HEK293 (cell line): ENCODE measurements around the gene TMEFF1.

Experiments used
- CTCF ChIA-PET: fragments of 350-600 bp; formaldehyde crosslinking; extraction: SDS; loops from one replicate; lab custom pipeline; 2021; ENCODE audit warnings: antibody characterized with exemption; lab: Yijun Ruan, JAX
- POLR2A ChIA-PET: fragments of 300-600 bp; formaldehyde crosslinking; extraction: SDS; loops from one replicate; lab custom pipeline; 2020; ENCODE audit warnings: antibody characterized with exemption, inconsistent platforms; lab: Yijun Ruan, JAX
- H3K27ac ChIP-seq: fragments of 200-500 bp; sonication (Bioruptor generic); 2 replicates; pipeline ENCODE4 v1.5.1; 2014; ENCODE audit warnings: low read depth, low read length, control low read depth, inconsistent platforms; ENCODE audit errors: extremely low read depth
- H3K36me3 ChIP-seq, 2 experiments: fragments of 200-500 bp in 1 of 2; sonication (Bioruptor generic) in 1 of 2; 1 replicate in 1 of 2; 2 replicates in 1 of 2; pipeline ENCODE4 v1.5.1; 2014 to 2017; ENCODE audit warnings: inconsistent platforms in 2 of 2, low read length in 2 of 2; ENCODE audit not compliant: control insufficient read depth in 2 of 2, insufficient read depth in 1 of 2
- H3K4me1 ChIP-seq: fragments of 200-500 bp; sonication (Bioruptor generic); 2 replicates; pipeline ENCODE4 v1.5.1; 2014; ENCODE audit warnings: mild to moderate bottlenecking, low read length, inconsistent platforms; ENCODE audit not compliant: control insufficient read depth, insufficient read depth
- H3K4me3 ChIP-seq: 2 replicates; pipeline ENCODE4 v1.5.1; 2011; ENCODE audit warnings: low read depth, mild to moderate bottlenecking, control low read depth, low read length, moderate library complexity
- H3K9me3 ChIP-seq: fragments of 200-500 bp; sonication (Bioruptor generic); 2 replicates; pipeline ENCODE4 v1.5.1; 2014; ENCODE audit warnings: low read depth, low read length, inconsistent platforms; ENCODE audit not compliant: control insufficient read depth, insufficient read depth
- EGR2 ChIP-seq: fragments of 450-650 bp; formaldehyde crosslinking; IDR thresholded peaks from 2 replicates; pipeline ENCODE4 v1.5.1; 2016; ENCODE audit warnings: low read depth, missing biosample characterization, missing genetic modification characterization
- IKZF3 ChIP-seq: fragments of 450-650 bp; IDR thresholded peaks from 2 replicates; pipeline ENCODE4 v1.5.0; 2018; ENCODE audit warnings: missing biosample characterization, mild to moderate bottlenecking, missing genetic modification characterization, moderate library complexity
- REPIN1 ChIP-seq: fragments of 450-650 bp; formaldehyde crosslinking; IDR thresholded peaks from 2 replicates; pipeline ENCODE4 v1.5.1; 2017; ENCODE audit warnings: missing biosample characterization, missing genetic modification characterization, low read depth
- ZBTB49 ChIP-seq: fragments of 450-650 bp; formaldehyde crosslinking; IDR thresholded peaks from 2 replicates; pipeline ENCODE4 v1.5.1; 2016; ENCODE audit warnings: missing biosample characterization, missing genetic modification characterization, low read depth
- ZFHX2 ChIP-seq: fragments of 450-650 bp; formaldehyde crosslinking; conservative IDR thresholded peaks from 2 replicates; pipeline ENCODE4 v1.5.1; 2016; ENCODE audit warnings: missing biosample characterization, missing genetic modification characterization
- ZFP41 ChIP-seq: fragments of 450-650 bp; formaldehyde crosslinking; IDR thresholded peaks from 2 replicates; pipeline ENCODE4 v1.5.1; 2016; ENCODE audit warnings: missing biosample characterization, missing genetic modification characterization, borderline replicate concordance
- ZNF174 ChIP-seq: fragments of 450-650 bp; formaldehyde crosslinking; IDR thresholded peaks from 2 replicates; pipeline ENCODE4 v1.5.0; 2017; ENCODE audit warnings: missing biosample characterization, mild to moderate bottlenecking, missing genetic modification characterization
- ZNF202 ChIP-seq: fragments of 450-650 bp; formaldehyde crosslinking; IDR thresholded peaks from 2 replicates; pipeline ENCODE4 v1.5.1; 2016; ENCODE audit warnings: missing biosample characterization, missing genetic modification characterization, borderline replicate concordance
- ZNF221 ChIP-seq: fragments of 450-650 bp; formaldehyde crosslinking; IDR thresholded peaks from 2 replicates; pipeline ENCODE4 v1.5.1; 2017; ENCODE audit warnings: missing biosample characterization, missing genetic modification characterization, borderline replicate concordance
- ZNF24 ChIP-seq: fragments of 450-650 bp; formaldehyde crosslinking; IDR thresholded peaks from 2 replicates; pipeline ENCODE4 v1.5.1; 2016; ENCODE audit warnings: missing biosample characterization, missing genetic modification characterization
- ZNF341 ChIP-seq: fragments of 450-650 bp; formaldehyde crosslinking; IDR thresholded peaks from 2 replicates; pipeline ENCODE4; 2016; ENCODE audit warnings: low read depth, missing biosample characterization, missing genetic modification characterization
- ZNF350 ChIP-seq: fragments of 450-650 bp; formaldehyde crosslinking; IDR thresholded peaks from 2 replicates; pipeline ENCODE4 v1.5.0; 2017; ENCODE audit warnings: missing biosample characterization, mild to moderate bottlenecking, missing genetic modification characterization
- ZNF366 ChIP-seq: fragments of 450-650 bp; formaldehyde crosslinking; conservative IDR thresholded peaks from 2 replicates; pipeline ENCODE4 v1.5.1; 2016; ENCODE audit warnings: missing biosample characterization, missing genetic modification characterization
- ZNF510 ChIP-seq: fragments of 450-650 bp; formaldehyde crosslinking; IDR thresholded peaks from 2 replicates; pipeline ENCODE4 v1.5.1; 2018; ENCODE audit warnings: mild to moderate bottlenecking, missing genetic modification characterization, missing biosample characterization; ENCODE audit not compliant: insufficient replicate concordance
- ZNF530 ChIP-seq: fragments of 450-650 bp; formaldehyde crosslinking; IDR thresholded peaks from 2 replicates; pipeline ENCODE4 v1.5.1; 2016; ENCODE audit warnings: low read depth, missing biosample characterization, missing genetic modification characterization
- ZNF600 ChIP-seq: fragments of 450-650 bp; formaldehyde crosslinking; IDR thresholded peaks from 2 replicates; pipeline ENCODE4 v1.5.1; 2016; ENCODE audit warnings: missing biosample characterization, missing genetic modification characterization
- ZNF677 ChIP-seq: fragments of 450-650 bp; IDR thresholded peaks from 2 replicates; pipeline ENCODE4 v1.5.0; 2018; ENCODE audit warnings: missing biosample characterization, mild to moderate bottlenecking, missing genetic modification characterization, moderate library complexity
- ZNF707 ChIP-seq: fragments of 450-650 bp; formaldehyde crosslinking; IDR thresholded peaks from 2 replicates; pipeline ENCODE4 v1.5.1; 2016; ENCODE audit warnings: missing biosample characterization, missing genetic modification characterization
- ZNF785 ChIP-seq: fragments of 450-650 bp; formaldehyde crosslinking; IDR thresholded peaks from 2 replicates; pipeline ENCODE4 v1.5.1; 2016; ENCODE audit warnings: missing biosample characterization, missing genetic modification characterization
- ZNF792 ChIP-seq: fragments of 450-650 bp; formaldehyde crosslinking; IDR thresholded peaks from 2 replicates; pipeline ENCODE4 v1.5.1; 2016; ENCODE audit warnings: missing biosample characterization, missing genetic modification characterization
- TF ChIP-seq, protein P1 (sequence below): fragments of 450-650 bp; formaldehyde crosslinking; IDR thresholded peaks from 2 replicates; pipeline ENCODE4 v1.5.1; 2017; ENCODE audit warnings: missing biosample characterization, mild to moderate bottlenecking, missing genetic modification characterization, moderate library complexity
- TF ChIP-seq, protein P2 (sequence below): fragments of 450-650 bp; formaldehyde crosslinking; IDR thresholded peaks from 2 replicates; pipeline ENCODE4 v1.5.0; 2017; ENCODE audit warnings: missing biosample characterization, missing genetic modification characterization, borderline replicate concordance

Gene TMEFF1

GRCh38 chr9:100567856-100568255 lies 94.9 kb downstream of the TMEFF1 start:
- CTCF ChIA-PET: no interaction called here
- no peaks in the 10 kb centered on the region for H3K9me3 ChIP-seq
- no peak overlapping the region for H3K27ac ChIP-seq
- no peaks in the 10 kb centered on the region for H3K4me1 ChIP-seq
- H3K36me3 ChIP-seq: peaks cover 0 to 19% of the 10 kb centered on the region in 2 experiments; a peak in 1 of 3 replicates
- POLR2A ChIA-PET: no interaction called here
- H3K4me3 ChIP-seq: no peak overlapping the region
- TF ChIP-seq ZFHX2 (tag by site-specific recombination) (peak; percentile 44), EGR2 (peak; percentile 46; the same call in 1 of the 2 replicates), ZNF366 (tag by site-specific recombination) (no peak)

- H3K27ac ChIP-seq: no peak overlapping the region
- no peak for TF ChIP-seq ZNF24 (tag by site-specific recombination)
- TF ChIP-seq, protein P1, sequence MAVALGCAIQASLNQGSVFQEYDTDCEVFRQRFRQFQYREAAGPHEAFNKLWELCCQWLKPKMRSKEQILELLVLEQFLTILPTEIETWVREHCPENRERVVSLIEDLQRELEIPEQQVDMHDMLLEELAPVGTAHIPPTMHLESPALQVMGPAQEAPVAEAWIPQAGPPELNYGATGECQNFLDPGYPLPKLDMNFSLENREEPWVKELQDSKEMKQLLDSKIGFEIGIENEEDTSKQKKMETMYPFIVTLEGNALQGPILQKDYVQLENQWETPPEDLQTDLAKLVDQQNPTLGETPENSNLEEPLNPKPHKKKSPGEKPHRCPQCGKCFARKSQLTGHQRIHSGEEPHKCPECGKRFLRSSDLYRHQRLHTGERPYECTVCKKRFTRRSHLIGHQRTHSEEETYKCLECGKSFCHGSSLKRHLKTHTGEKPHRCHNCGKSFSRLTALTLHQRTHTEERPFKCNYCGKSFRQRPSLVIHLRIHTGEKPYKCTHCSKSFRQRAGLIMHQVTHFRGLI (tag by site-specific recombination): no peak
- no peak for TF ChIP-seq ZNF677
- TF ChIP-seq ZNF174 (tag by site-specific recombination): no peak
- TF ChIP-seq ZNF600: no peak
- TF ChIP-seq ZNF341 (tag by site-specific recombination): no peak
- no peak for TF ChIP-seq REPIN1
- H3K36me3 ChIP-seq: peaks cover 0 to 17% of the 10 kb centered on the region in 2 experiments; a peak in 1 of 3 replicates
- ChIA-PET POLR2A (no interaction called here), CTCF (no interaction called here)
- H3K9me3 ChIP-seq: no peaks in the 10 kb centered on the region
- no peaks in the 10 kb centered on the region for H3K4me1 ChIP-seq
- no peak overlapping the region for H3K4me3 ChIP-seq
These were observed 100.8 kb downstream of the TMEFF1 start for GRCh38 chr9:100573655-100574260.

DNA sequence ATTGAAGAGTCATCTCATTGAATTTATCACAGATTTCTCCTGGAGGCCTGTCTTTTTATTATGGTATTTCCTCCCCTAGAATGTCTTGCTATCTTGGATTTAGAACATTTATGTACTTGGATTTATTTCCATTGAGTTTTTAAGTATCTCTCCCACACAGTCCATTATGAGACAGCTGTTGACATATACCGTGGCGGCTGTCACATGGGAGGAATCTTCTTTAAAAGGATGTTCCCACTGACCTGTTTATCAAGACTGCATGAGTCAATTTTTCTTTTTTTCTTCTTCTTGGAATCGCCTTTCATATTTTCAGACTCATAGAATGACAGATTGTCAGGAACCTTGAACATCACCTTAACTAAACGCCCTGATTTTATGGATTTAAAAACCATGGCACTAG lies 102.1 kb downstream of the TMEFF1 start:
- POLR2A ChIA-PET: no interaction called here
- Histone ChIP-seq H3K36me3 (peaks cover 0 to 17% of the 10 kb centered on the region in 2 experiments; a peak in 1 of 3 replicates), H3K4me1 (no peaks in the 10 kb centered on the region), H3K9me3 (no peaks in the 10 kb centered on the region), H3K27ac (no peak overlapping the region), H3K4me3 (no peak overlapping the region)
- CTCF ChIA-PET: interaction anchor here (0.7 kb wide), 1 partner anchor 811 kb away, joined by 3 read pairs; no protein-coding TSS in a partner anchor
- TF ChIP-seq ZNF202 (tag by site-specific recombination): no peak
- no peak for TF ChIP-seq ZNF510 (tag by site-specific recombination)
- TF ChIP-seq ZNF221 (tag by site-specific recombination): no peak
- TF ChIP-seq ZNF350 (tag by site-specific recombination): no peak
- TF ChIP-seq ZNF792 (tag by site-specific recombination): no peak
- TF ChIP-seq ZNF530 (tag by site-specific recombination): no peak
- no peak for TF ChIP-seq ZNF707
- TF ChIP-seq, protein P2, sequence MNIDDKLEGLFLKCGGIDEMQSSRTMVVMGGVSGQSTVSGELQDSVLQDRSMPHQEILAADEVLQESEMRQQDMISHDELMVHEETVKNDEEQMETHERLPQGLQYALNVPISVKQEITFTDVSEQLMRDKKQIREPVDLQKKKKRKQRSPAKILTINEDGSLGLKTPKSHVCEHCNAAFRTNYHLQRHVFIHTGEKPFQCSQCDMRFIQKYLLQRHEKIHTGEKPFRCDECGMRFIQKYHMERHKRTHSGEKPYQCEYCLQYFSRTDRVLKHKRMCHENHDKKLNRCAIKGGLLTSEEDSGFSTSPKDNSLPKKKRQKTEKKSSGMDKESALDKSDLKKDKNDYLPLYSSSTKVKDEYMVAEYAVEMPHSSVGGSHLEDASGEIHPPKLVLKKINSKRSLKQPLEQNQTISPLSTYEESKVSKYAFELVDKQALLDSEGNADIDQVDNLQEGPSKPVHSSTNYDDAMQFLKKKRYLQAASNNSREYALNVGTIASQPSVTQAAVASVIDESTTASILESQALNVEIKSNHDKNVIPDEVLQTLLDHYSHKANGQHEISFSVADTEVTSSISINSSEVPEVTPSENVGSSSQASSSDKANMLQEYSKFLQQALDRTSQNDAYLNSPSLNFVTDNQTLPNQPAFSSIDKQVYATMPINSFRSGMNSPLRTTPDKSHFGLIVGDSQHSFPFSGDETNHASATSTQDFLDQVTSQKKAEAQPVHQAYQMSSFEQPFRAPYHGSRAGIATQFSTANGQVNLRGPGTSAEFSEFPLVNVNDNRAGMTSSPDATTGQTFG: no peak
- no peak for TF ChIP-seq ZFP41
- TF ChIP-seq IKZF3: no peak
- no peak for TF ChIP-seq ZNF785
- no peak for TF ChIP-seq ZBTB49 (tag by site-specific recombination)
